SKM-1 (cell line): ENCODE measurements around the gene NAB2.
"Not testable (repeated sequence)": the region's sequence is repeated elsewhere in the genome, so short reads cannot be mapped to it uniquely, and the experiment has no call there.

ENCODE experiments used
- DNase-seq: peaks from one replicate; lab custom pipeline; 2025; ENCODE audit not compliant: unreplicated experiment; lab: John Stamatoyannopoulos, UW

Gene NAB2, protein sequence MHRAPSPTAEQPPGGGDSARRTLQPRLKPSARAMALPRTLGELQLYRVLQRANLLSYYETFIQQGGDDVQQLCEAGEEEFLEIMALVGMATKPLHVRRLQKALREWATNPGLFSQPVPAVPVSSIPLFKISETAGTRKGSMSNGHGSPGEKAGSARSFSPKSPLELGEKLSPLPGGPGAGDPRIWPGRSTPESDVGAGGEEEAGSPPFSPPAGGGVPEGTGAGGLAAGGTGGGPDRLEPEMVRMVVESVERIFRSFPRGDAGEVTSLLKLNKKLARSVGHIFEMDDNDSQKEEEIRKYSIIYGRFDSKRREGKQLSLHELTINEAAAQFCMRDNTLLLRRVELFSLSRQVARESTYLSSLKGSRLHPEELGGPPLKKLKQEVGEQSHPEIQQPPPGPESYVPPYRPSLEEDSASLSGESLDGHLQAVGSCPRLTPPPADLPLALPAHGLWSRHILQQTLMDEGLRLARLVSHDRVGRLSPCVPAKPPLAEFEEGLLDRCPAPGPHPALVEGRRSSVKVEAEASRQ

DNA sequence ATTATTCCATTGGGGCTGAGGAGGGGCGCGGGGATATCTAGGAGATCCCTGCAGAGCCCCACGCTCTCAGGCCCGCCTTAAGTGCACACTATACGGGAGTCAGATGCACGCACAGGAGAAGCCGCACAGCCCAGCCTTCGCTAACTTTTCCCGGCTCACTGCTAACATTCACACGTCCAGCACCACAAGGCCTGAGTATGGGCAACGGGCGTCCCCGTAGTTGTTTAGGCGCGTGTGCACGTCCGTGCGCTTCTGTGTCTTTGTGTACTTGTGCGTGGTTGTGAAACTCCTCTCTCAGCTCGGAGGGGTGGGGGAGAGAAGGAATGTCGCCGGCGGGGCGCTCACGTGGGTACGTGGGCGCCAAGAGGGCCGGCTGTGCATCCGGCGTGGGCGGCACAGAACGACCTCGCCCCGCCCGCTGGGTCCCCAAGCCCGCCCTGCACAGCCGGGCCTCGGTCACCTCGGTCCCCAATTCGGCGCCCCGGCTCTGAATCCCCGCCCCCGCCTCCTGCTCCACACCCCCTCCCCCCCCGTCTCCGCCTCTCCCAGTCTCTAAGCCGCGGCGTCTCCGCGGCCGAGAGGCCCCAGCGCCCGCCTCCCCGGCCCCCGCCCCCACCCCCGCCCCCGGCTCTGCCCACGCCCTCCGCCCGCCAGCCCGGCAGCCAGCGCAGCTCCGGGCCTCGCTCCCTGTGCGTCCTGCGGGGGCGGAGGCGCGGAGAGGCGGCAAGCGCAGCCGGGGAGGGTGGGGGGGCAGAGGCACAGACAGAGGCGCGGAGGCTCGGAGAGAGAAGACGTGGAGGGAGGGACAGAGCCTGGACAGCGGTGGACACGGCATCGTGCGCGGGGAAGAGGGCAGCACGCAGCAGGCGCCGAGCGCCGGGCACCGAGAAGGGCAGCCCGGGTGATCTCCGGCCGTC lies at the start of gene NAB2:
Gene NAB2, plus strand, starts transcription at position 761 of the 917 bp plus-strand sequence. CDS start 158 bp downstream, outside the sequence.
- DNase-seq, result peak; percentile 73

DNA sequence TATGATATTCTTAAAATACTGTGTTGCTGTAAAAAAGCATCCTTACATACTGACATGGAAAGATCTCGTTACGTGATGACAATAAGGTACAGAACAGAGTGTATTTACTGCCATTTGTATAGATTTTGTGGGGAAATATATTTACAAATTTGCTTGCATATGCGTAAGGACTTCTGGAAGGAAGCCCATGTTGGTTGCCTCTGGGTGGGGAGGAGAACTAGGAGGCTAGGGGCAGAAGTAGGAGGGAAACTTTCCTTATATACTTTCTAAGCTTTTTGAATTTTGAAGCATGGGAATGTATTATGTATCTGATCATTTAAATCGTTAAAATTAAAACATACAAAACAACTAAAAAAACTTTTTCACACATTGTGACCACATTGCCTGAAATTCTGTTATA lies 48.7 kb upstream of the NAB2 start:
- no peak for DNase-seq

DNA sequence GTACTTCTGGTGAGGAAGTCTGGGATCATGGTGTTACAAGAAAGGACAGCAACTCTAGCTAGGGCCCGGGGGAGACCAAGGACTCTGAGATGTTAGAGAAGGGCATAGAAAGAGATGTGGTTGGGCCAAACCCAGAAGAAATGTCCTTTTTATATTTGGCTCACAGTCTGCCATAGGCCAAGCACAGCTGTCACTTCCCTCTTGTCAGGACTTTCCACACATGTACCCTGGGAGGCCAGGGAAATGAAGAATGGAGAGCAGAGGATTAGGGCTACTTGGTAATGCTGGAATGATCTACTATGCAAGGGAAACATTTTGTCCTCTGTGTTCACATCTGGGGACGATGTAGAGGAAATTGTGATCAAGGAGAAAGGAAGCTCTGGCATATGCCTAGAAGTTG lies 48.2 kb upstream of the NAB2 start:
- no peak for DNase-seq

DNA sequence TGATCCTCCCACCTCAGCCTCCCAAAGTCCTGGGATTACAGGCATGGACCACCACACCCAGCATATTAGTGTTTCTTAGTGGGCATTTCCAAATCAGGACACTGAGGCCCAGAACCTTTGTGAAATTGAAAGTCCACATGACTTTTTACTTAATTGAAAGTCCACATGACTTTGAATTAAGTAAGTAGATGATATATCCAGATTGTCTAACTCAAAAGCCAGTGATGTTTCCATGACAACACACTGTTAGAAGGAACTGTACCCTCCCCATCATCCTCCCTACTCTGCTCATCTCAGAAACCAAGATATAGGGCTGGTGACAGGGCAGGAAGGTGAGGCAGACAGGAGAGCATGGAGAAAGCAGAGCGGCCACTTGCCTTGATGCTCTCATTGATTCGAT lies 46.2 kb upstream of the NAB2 start:
- DNase-seq, result no peak

DNA sequence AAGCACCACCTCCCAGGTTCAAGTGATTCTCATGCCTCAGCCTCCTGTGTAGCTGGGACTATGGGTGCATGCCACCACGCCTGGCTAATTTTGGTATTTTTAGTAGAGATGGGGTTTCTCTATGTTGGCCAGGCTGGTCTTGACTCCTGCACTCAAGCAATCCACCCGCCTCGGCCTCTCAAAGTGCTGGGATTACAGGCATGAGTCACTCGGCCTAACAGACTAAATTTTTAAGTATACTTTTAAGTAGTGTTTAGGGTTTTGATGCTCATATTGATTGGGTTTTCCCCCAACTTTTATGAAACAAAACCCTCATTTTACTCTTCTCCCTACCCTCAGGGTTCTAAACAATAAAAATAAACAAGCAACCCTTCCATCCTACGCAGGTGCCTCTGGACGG lies 44.4 kb upstream of the NAB2 start:
- no peak for DNase-seq

DNA sequence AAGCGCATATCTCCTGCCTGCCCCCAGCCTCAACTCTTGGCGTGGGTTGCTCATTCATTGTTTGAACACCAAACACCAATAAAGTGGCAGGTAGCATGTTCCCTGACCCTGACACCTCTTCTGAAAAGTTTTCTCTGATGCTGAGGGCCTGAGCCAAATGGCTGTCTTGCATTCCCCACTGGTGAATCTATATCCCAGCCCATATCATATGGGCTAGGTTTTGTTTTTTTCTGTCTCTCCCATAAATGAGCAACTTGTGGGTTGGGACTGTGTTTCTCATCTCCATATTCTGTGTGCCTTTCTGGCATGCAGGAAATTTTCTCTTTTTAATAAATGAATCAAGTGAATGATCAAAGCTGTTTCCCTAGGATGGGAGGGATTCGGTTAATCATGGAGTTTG lies 44.0 kb upstream of the NAB2 start:
- no peak for DNase-seq

DNA sequence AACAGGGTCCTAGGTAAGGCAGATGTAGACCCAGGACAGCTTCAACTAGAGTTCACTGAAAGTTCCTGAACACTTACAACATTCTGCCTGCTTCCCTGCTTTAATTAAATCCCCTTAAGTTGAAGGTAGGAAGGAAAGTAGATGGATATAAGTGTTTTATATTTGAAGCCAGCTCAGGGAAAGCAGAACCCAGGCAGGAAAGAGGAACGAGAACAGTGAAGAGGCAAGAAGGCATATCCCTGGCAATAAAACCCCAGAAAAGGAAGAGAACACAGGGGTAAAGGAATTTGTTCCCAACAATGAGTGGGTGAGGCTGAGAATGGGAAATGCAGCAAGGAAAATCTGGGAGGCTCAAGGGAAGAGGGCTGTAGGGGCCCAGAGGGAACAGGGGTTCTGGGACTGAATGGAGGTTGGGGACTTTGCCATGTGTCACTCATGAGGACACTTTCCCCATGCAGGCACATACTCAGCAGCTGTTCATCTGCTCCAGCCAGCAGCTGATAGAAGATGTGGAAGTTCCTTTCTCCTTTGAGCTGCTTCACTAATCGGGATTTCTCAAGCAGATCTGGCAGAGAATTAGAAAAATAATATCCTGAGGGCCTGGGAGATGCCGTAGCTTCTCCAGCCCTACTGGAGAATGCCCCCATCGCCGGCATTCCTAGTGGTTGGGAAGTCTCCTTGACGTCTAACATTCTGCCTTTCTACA lies 42.7 kb upstream of the NAB2 start:
- no peak for DNase-seq

DNA sequence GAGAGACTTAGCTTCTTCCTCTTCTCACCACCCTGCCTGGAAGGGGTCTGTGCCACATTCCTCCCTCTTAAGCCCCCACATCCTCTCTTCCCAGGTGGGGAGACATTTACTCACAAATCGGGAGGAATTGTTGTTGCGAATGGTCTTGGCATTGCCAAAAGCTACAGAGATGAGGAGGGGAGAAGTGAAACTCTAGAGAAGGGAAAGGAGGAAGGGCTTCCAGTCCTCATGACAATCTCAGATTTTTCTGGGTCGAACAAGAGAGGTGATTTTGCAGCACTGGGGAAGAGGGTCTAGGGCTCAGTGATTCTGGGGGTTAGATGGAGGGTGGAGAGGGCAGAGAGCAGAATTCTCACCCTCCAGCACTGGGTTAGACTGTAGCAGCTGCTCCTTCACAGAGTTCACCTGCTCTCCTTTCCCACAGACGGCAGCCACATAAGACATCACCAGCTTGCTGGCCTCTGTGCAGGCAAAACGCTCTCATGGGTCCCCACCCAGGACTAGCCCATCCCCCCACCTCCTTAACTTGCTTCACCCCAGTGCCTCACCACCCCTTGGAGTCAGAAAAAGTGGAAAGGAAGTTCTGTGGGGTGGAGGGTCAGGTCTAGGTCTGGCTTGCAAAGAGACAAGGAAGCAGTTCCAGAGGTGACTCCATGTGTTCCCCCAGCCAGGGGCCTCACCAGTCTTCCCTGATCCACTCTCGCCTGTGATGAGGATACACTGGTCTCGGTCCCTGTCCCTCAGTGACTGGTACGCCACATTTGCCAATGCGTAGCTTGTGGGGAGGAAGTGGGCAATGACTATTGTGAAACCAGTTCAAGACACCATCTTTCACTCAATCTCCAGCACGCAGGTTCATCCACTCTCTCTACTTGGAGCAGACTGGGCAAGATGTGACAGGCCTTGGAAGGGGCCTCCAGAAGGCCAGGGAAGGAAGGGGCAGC lies 41.7 kb upstream of the NAB2 start:
- peak; percentile 32 for DNase-seq

DNA sequence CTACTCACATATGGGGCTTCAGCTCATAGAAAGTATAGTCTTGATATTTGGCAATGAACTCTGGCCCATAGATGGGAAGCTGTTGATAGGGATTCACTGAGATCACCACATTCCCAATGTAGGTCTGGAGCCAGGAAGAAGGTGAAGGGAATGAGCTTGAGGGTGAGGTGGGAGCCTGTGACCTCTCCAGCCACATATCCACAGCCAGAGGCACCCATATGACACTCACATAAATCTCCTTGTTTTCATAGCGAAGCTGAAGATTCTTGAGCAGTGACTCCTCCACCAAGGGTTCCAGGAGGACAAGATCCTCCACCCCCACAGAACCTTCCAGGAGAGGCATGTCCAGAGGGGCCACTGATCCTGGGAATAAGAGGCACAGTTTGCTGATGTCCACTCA lies 40.9 kb upstream of the NAB2 start:
- no peak for DNase-seq

DNA sequence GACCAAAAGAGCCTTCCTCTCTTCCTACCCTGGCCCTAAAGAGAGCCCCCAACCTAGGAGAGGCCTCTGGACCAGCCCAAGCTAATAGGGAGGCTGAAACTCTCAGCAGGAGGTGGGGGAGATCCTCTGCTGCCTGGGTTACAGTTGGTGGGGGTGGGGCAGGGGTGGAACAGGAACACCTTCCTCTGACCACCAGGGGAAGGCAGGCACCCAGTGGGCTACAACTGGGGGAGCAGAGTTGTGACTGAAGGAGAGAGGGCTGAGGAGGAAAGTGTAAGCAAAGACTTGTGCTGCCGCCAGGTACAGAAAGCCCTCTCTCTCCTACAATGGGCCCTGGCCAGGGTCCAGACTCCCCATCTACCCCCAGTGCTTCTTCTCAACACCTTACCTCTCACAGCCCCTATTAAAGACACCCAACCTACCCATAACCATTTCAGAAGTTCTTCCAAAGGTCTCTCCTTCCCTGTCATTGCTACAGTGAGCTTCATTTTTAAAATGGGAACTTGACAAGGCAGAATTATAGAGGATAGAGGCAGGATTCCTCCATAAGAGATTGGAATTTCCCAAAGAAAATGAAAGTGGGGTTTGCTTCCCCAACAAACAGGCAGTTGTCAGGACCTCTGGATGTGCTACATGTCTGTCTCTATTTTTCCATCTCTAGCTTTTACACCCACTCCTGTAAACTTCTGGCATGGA lies 40.3 kb upstream of the NAB2 start:
- DNase-seq, result no peak

DNA sequence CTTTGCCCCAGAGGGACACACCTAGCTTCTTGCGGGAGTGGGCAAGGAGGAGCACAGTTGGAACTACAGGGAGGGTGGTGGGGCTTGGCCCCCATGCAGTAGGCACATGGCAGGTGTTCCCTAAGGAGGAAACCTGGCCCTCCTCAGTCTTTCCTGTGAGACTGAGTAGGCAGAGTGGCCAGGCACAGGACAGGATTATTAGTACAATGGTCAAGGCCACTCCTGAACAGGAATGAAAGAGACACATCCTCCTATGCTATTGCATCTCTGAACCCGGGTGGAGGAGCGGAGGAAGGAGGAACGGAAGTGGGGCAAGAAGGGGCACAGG lies 39.8 kb upstream of the NAB2 start:
- no peak for DNase-seq

DNA sequence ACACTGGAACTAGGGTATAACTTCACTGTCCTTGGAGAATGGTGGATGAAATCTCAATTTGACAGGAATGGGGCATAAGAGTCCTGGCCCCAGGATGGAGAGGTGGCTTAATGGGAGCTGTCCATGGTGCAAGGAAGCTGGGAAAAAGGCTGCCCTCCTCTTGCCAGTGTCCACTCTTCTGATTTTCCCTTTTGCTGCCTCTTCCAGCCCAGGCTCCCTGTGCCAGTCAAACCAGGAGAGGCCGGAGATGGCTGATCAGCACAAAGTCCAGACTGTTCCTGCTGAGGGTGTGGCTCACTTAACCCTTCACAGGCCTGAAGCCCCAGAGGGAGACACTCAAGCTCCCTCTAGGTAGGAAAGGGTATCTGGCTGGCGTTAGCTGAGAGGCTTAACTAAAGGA lies 39.0 kb upstream of the NAB2 start, which contains the start of gene MYO1A:
Gene MYO1A, minus strand, starts transcription at position 240 of the 400 bp plus-strand sequence. CDS start 1,806 bp downstream, outside the sequence.
- DNase-seq, result no peak

DNA sequence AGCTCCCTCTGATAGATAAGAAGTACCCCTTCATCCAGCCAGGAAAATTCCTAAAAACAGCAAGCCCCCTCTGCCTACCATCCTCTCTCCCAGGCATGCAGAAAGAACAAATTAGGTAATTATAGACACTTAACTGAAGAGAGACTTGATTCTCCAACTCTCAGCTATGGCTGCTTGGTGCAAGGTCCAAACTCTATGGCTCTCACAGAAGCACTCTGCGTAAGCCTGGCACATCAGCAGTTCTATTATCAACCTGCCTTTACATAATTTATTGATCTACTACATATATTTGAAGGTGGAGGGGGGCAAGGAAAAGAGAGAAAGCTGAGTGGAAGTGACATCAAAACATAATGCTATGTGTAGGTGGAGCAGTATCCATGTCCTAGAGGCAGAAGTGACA lies 37.9 kb upstream of the NAB2 start:
- no peak for DNase-seq

DNA sequence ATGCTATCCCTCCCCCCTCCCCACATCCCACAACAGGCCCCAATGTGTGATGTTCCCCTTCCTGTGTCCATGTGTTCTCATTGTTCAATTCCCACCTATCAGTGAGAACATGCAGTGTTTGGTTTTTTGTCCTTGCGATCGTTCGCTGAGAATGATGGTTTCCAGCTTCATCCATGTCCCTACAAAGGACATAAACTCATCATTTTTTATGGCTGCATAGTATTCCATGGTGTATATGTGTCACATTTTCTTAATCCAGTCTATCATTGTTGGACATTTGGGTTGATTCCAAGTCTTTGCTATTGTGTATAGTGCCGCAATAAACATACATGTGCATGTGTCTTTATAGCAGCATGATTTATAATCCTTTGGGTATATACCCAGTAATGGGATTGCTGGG lies 35.8 kb upstream of the NAB2 start:
- not testable (repeated sequence) for DNase-seq

DNA sequence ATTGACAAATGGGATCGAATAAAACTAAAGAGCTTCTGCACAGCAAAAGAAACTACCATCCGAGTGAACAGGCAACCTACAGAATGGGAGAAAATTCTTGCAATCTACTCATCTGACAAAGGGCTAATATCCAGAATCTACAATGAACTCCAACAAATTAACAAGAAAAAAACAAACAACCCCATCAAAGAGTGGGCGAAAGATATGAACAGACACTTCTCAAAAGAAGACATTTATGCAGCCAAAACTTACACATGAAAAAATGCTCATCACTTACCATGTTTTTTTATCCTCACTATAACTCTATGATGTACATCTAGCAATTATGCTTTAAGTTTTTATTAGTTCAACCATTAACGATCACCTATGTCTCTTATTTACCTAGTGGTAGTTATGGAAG lies 35.0 kb upstream of the NAB2 start:
- not testable (repeated sequence) for DNase-seq

DNA sequence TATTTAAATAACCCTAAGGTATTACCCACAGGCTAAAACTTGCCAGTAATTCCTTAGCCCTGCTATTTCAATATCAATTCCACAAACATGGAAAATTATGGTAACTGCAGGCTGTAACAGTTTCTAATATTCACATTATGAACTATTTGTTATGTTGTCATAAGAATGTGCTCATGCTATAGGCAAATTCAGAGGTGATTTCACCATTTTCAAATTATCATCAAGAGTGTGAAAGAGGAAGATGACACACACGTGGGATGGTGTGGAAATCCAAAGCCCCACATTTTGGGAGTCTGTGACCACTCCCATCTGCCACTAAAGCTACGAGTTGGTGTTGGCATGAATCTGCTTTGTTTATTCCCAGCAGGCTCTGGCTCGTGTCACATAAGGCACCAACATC lies 33.1 kb upstream of the NAB2 start:
- no peak for DNase-seq

DNA sequence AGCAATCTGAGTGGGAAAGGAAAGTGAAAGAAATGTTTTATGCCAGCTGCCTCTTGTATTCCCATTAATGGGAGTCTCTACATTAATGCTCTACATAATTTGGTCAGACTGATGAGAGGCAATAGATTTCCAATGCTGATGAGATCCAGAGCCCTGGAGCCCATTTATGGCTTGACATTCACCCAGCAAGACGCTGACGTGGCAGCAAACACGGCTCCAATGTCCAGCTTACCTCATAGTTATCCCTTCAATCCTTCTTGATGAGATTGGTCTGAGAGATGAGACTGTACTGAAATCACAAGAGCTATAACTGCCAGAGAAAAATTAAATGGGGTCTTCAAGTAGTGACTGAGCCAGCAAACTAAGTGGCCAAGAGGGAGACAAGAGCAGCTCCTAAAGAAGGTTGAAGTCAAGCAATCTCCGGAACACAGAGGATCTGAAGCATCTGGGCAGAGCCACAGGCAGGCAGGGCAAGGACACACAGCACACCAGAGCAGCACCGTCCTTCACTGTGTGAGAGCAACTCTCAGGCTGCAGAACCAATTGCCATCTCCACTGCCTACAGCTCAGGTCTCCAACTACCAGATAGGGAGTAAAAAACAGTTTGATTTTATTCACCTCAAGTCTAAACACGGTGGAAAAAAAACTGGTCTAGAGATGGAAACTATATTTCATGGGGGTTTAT lies 31.7 kb upstream of the NAB2 start:
- DNase-seq, result no peak

DNA sequence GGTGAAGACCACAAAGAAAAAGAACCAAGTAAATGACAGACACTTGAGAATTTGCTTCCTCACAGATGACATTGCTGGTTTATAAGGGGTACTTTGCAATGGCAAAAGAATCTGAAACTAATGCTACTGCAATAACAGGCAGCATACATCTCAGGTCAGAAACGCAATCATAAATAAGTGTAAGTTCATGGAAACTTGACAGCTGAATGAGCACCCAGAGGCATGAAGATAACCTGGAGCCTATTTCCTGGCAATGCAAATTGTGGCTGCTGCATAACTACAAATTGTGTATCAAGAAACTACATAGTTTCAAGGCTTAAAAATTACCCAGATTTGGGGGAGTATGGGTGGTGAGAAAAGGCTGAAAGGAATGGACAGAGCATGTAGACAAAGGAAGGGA lies 30.5 kb upstream of the NAB2 start:
- no peak for DNase-seq
